SK-N-SH (cell line): ENCODE measurements around the gene TAS2R50. TPM values are rescaled to one million over a fixed set of nuclear protein-coding genes. Genes with fewer than 3 reads are reported as not detected.

Experiments used
- CTCF ChIA-PET: fragments of 300-600, 350-600 bp; formaldehyde crosslinking; extraction: SDS; loops from one replicate; lab custom pipeline; 2021; lab: Yijun Ruan, JAX
- POLR2A ChIA-PET: fragments of 350-600 bp; sonication (Branson Sonifier 250); formaldehyde crosslinking; extraction: SDS; loops from one replicate; lab custom pipeline; 2020; ENCODE audit warnings: antibody characterized with exemption, inconsistent platforms; lab: Yijun Ruan, JAX
- DNase-seq: peaks from one replicate; pipeline ENCODE4 v3.0.0; 2012
- H2AFZ ChIP-seq: fragments of 200-600 bp; sonication (generic); 2 replicates; pipeline ENCODE4 v1.8.1; 2016; ENCODE audit warnings: antibody characterized with exemption, mild to moderate bottlenecking, low read depth
- H3F3A ChIP-seq: fragments of 200-600 bp; sonication (generic); replicated peaks from 2 replicates; pipeline ENCODE3; 2016; ENCODE audit warnings: antibody characterized with exemption, mild to moderate bottlenecking; ENCODE audit not compliant: insufficient read depth
- H3K27ac ChIP-seq, 2 experiments: fragments of 200-500 bp in 1 of 2; fragments of 200-600 bp in 1 of 2; sonication (Bioruptor generic) in 1 of 2; sonication (generic), shearing (Covaris generic) in 1 of 2; 2 replicates each; pipeline versions ENCODE4 v1.5.1 to v1.6.1; 2014 to 2016; ENCODE audit warnings: low read depth in 2 of 2, inconsistent platforms in 1 of 2, low read length in 1 of 2, mild to moderate bottlenecking in 1 of 2, mixed read lengths in 1 of 2
- H3K27me3 ChIP-seq: fragments of 200-600 bp; sonication (generic), shearing (Covaris generic); 2 replicates; pipeline ENCODE4 v1.6.1; 2016; ENCODE audit warnings: mixed run types; ENCODE audit not compliant: insufficient read depth
- H3K36me3 ChIP-seq, 2 experiments: fragments of 200-500 bp in 1 of 2; fragments of 200-600 bp in 1 of 2; sonication (Bioruptor generic) in 1 of 2; sonication (generic) in 1 of 2; replicated peaks in 1 of 2; 2 replicates each; pipeline versions ENCODE3 to v1.5.1; 2014 to 2016; ENCODE audit warnings: low read length in 1 of 2, mild to moderate bottlenecking in 1 of 2; ENCODE audit not compliant: insufficient read depth in 2 of 2, control insufficient read depth in 1 of 2
- H3K4me1 ChIP-seq, 2 experiments: fragments of 200-500 bp in 1 of 2; fragments of 200-600 bp in 1 of 2; sonication (Bioruptor generic) in 1 of 2; sonication (generic), shearing (Covaris generic) in 1 of 2; 2 replicates each; pipeline versions ENCODE4 v1.5.1 to v1.6.1; 2014 to 2016; ENCODE audit warnings: low read depth in 1 of 2, low read length in 1 of 2, mixed run types in 1 of 2; ENCODE audit not compliant: insufficient read depth in 2 of 2, control insufficient read depth in 1 of 2
- H3K4me2 ChIP-seq: fragments of 200-600 bp; sonication (generic), shearing (Covaris generic); 2 replicates; pipeline ENCODE4 v1.6.1; 2017; ENCODE audit warnings: mixed run types
- H3K4me3 ChIP-seq, 2 experiments: fragments of 200-500 bp in 1 of 2; fragments of 200-600 bp in 1 of 2; sonication (Bioruptor generic) in 1 of 2; sonication (generic), shearing (Covaris generic) in 1 of 2; 2 replicates each; pipeline versions ENCODE4 v1.5.1 to v1.8.1; 2014 to 2016; ENCODE audit warnings: low read depth in 2 of 2, inconsistent platforms in 1 of 2, low read length in 1 of 2, mild to moderate bottlenecking in 1 of 2, mixed read lengths in 1 of 2, moderate library complexity in 1 of 2
- H3K79me2 ChIP-seq: fragments of 200-600 bp; sonication (generic); 2 replicates; pipeline ENCODE4 v1.8.1; 2017; ENCODE audit warnings: mild to moderate bottlenecking; ENCODE audit not compliant: insufficient read depth
- H3K9ac ChIP-seq: fragments of 200-600 bp; sonication (generic); 2 replicates; pipeline ENCODE4 v1.6.1; 2017; ENCODE audit warnings: mixed run types
- H3K9me2 ChIP-seq: fragments of 200-600 bp; sonication (generic); 2 replicates; pipeline ENCODE4 v1.6.1; 2017; ENCODE audit warnings: mixed run types
- H3K9me3 ChIP-seq: fragments of 200-600 bp; sonication (generic); 2 replicates; pipeline ENCODE4 v1.6.1; 2017; ENCODE audit warnings: mixed run types, mild to moderate bottlenecking, moderate library complexity
- H4K20me1 ChIP-seq: fragments of 200-600 bp; sonication (generic); 2 replicates; pipeline ENCODE4 v1.6.1; 2017; ENCODE audit warnings: mild to moderate bottlenecking, mixed run types; ENCODE audit not compliant: insufficient read depth
- CHD2 ChIP-seq: fragments of 150-350 bp; IDR thresholded peaks from 2 replicates; pipeline ENCODE4 v1.6.1; 2018; ENCODE audit warnings: low read length; ENCODE audit not compliant: partially characterized antibody
- ELF1 ChIP-seq: IDR thresholded peaks from 2 replicates; pipeline ENCODE4 v1.4.0; 2012
- EZH2phosphoT487 ChIP-seq: fragments of 200-600 bp; sonication (generic); IDR thresholded peaks from 2 replicates; pipeline ENCODE4 v1.6.1; 2017; ENCODE audit warnings: low read depth, mixed run types, mild to moderate bottlenecking, antibody characterized with exemption, moderate library complexity, borderline replicate concordance
- FOSL2 ChIP-seq: IDR thresholded peaks from 2 replicates; pipeline ENCODE4 v1.4.0; 2012; ENCODE audit warnings: low read depth, mild to moderate bottlenecking, moderate library complexity, borderline replicate concordance
- FOXJ3 ChIP-seq: sonication (generic); formaldehyde crosslinking; IDR thresholded peaks from 2 replicates; pipeline ENCODE4 v1.5.1; 2020; ENCODE audit warnings: mild to moderate bottlenecking, missing genetic modification reagents
- PBX3 ChIP-seq: IDR thresholded peaks from 2 replicates; pipeline ENCODE4; 2012
- RAD21 ChIP-seq: IDR thresholded peaks from 2 replicates; pipeline ENCODE4 v1.6.1; 2012; ENCODE audit warnings: mild to moderate bottlenecking, low read length
- RCOR1 ChIP-seq: fragments of 150-350 bp; IDR thresholded peaks from 2 replicates; pipeline ENCODE4 v1.6.1; 2017; ENCODE audit warnings: antibody characterized with exemption, low read length
- REST ChIP-seq: IDR thresholded peaks from 2 replicates; pipeline ENCODE4 v1.6.1; 2012; ENCODE audit warnings: mild to moderate bottlenecking, low read depth, low read length, moderate library complexity
- RFX5 ChIP-seq: IDR thresholded peaks from 2 replicates; pipeline ENCODE4 v1.6.1; 2012; ENCODE audit warnings: mild to moderate bottlenecking, improper control_type of control experiment, low read length
- SIN3A ChIP-seq: IDR thresholded peaks from 2 replicates; pipeline ENCODE4 v1.6.1; 2012; ENCODE audit warnings: low read depth, mild to moderate bottlenecking, low read length, moderate library complexity, borderline replicate concordance
- SMC3 ChIP-seq: IDR thresholded peaks from 2 replicates; pipeline ENCODE4 v1.6.1; 2012; ENCODE audit warnings: low read depth, low read length, improper control_type of control experiment
- TEAD4 ChIP-seq: IDR thresholded peaks from 2 replicates; pipeline ENCODE4 v1.4.0; 2012; ENCODE audit warnings: mild to moderate bottlenecking, borderline replicate concordance; ENCODE audit not compliant: insufficient read depth
- USF2 ChIP-seq: fragments of 150-350 bp; IDR thresholded peaks from 2 replicates; pipeline ENCODE4 v1.6.1; 2017; ENCODE audit warnings: antibody characterized with exemption, low read length, low read depth, borderline replicate concordance
- YY1 ChIP-seq: IDR thresholded peaks from 2 replicates; pipeline ENCODE4 v1.4.0; 2012; ENCODE audit warnings: low read depth, mild to moderate bottlenecking
- ZBTB33 ChIP-seq: IDR thresholded peaks from 2 replicates; pipeline ENCODE4 v1.4.0; 2012; ENCODE audit warnings: low read depth, borderline replicate concordance
- WGBS: methylation state at CpG from one replicate; pipeline ENCODE4 v1.1.6; 2017; ENCODE audit warnings: low lambda C conversion rate; 5-methylcytosine and 5-hydroxymethylcytosine counted together
- polyA plus RNA-seq, 3 experiments: library from polyadenylated mRNA; depleted of rRNA; stranded (reverse); fragments of >200 nt; gene quantifications; 2 replicates each; pipeline ENCODE4 v1.2.3, GENCODE V29; 2012
- TF ChIP-seq, protein P1 (sequence below): fragments of 150-350 bp; IDR thresholded peaks from 2 replicates; pipeline ENCODE4 v1.6.1; 2016; ENCODE audit warnings: mild to moderate bottlenecking, low read depth, low read length

The TAS2R50 gene
- polyA plus RNA-seq, 1 of the 3 experiments (the other 2 are of a cell fraction) = 0.05 TPM

DNA sequence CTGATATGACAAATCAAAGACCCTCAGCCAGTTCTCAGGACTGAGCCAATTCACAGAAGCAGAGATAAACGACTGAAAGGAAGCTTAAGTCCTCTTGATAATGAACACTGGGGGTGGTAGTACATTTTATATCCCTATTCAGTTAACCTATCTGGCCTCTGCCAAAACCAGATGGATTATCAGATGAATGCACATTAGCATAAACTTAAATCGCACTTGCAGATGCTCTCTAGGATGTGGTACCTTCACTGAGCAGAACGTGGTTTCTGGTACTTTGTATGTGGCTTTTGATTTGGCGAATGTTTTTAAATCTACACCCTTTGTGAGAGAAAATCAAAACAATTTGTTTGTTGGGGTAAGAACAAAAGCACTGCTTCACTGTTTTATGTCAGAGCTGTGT, 26.5 kb downstream of the TAS2R50 start:
- H3F3A ChIP-seq = no peaks in the 10 kb centered on the region
- H3K36me3 ChIP-seq = no peaks in the 10 kb centered on the region
- no peak overlapping the region for H3K9ac ChIP-seq
- ChIA-PET POLR2A (no interaction called here), CTCF (no interaction called here)
- no peak overlapping the region for H3K27ac ChIP-seq
- no peak overlapping the region for H3K4me2 ChIP-seq
- no peaks in the 10 kb centered on the region for H3K27me3 ChIP-seq
- no peak overlapping the region for H3K4me3 ChIP-seq
- WGBS = 75% methylated on average over 4 of the region's 4 CpGs
- no peaks in the 10 kb centered on the region; the same call in 1 of the 2 replicates for H3K9me3 ChIP-seq
- DNase-seq = no peak
- H3K9me2 ChIP-seq = no peaks in the 10 kb centered on the region
- H3K4me1 ChIP-seq = no peaks in the 10 kb centered on the region; a peak in 1 of 4 replicates
- TF ChIP-seq FOXJ3 (CRISPR knock-in tag) (no peak), TEAD4 (no peak), CHD2 (no peak), RFX5 (no peak), EZH2phosphoT487 (no peak), FOSL2 (no peak), ELF1 (no peak), RAD21 (no peak), SMC3 (no peak)
- TF ChIP-seq, protein P1, sequence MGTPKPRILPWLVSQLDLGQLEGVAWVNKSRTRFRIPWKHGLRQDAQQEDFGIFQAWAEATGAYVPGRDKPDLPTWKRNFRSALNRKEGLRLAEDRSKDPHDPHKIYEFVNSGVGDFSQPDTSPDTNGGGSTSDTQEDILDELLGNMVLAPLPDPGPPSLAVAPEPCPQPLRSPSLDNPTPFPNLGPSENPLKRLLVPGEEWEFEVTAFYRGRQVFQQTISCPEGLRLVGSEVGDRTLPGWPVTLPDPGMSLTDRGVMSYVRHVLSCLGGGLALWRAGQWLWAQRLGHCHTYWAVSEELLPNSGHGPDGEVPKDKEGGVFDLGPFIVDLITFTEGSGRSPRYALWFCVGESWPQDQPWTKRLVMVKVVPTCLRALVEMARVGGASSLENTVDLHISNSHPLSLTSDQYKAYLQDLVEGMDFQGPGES = no peak
- H3K79me2 ChIP-seq = peaks cover 17% of the 10 kb centered on the region; the same call in 1 of the 2 replicates
- H4K20me1 ChIP-seq = no peaks in the 10 kb centered on the region
- H2AFZ ChIP-seq = no peak overlapping the region

- DNase-seq = no peak
- H3K4me2 ChIP-seq = no peak overlapping the region
- 95% methylated on average over 2 of the region's 2 CpGs for WGBS
- no peaks in the 10 kb centered on the region for H3F3A ChIP-seq
- no peak overlapping the region for H3K4me3 ChIP-seq
- no peaks in the 10 kb centered on the region; a peak in 1 of 4 replicates for H3K4me1 ChIP-seq
- no peak overlapping the region for H3K27ac ChIP-seq
- H3K9ac ChIP-seq = no peak overlapping the region
- no peaks in the 10 kb centered on the region; the same call in 1 of the 2 replicates for H3K9me3 ChIP-seq
- H2AFZ ChIP-seq = no peak overlapping the region
- CTCF ChIA-PET = no interaction called here
- POLR2A ChIA-PET = no interaction called here
- H3K9me2 ChIP-seq = no peaks in the 10 kb centered on the region
- no peaks in the 10 kb centered on the region for H3K36me3 ChIP-seq
- H4K20me1 ChIP-seq = no peaks in the 10 kb centered on the region
- H3K27me3 ChIP-seq = no peaks in the 10 kb centered on the region
- H3K79me2 ChIP-seq = peaks cover 21% of the 10 kb centered on the region
- TF ChIP-seq RFX5 (no peak), ZBTB33 (no peak), RCOR1 (no peak), PBX3 (no peak), SIN3A (no peak), YY1 (no peak), ELF1 (no peak), TEAD4 (no peak), USF2 (no peak), REST (no peak)
- TF ChIP-seq, protein P1 = no peak
Observed at GRCh38 chr12:10959804-10960203, 26.9 kb downstream of the TAS2R50 start.
